IMR-90 (cell line): ENCODE measurements around the gene DSCAM. TPM values are rescaled to one million over a fixed set of nuclear protein-coding genes. Genes with fewer than 3 reads are reported as not detected.

Source experiments
- ATAC-seq: fragments of 200-7000 bp; cut with Tn5 transposase; 2 replicates; pipeline ENCODE4 v1.9.1; 2020; ENCODE audit warnings: low read depth, mild to moderate bottlenecking, moderate library complexity
- BruUV-seq: library from RNA; stranded (reverse); fragments of 400-500 nt; replicated peaks from 2 replicates; lab custom pipeline; 2021; lab: Mats Ljungman, UMichigan
- CTCF ChIA-PET: fragments of 300-600 bp; formaldehyde crosslinking; extraction: SDS; loops from one replicate; lab custom pipeline; 2021; ENCODE audit warnings: antibody characterized with exemption; lab: Yijun Ruan, JAX
- POLR2A ChIA-PET: fragments of 300-600 bp; sonication (Branson Sonifier 250); formaldehyde crosslinking; loops from one replicate; lab custom pipeline; 2022; ENCODE audit warnings: antibody characterized with exemption; ENCODE audit not compliant: unreplicated experiment; lab: Charles Lee
- DNase-seq: peaks from one replicate; pipeline ENCODE4 v3.0.0; 2013
- H2AFZ ChIP-seq: replicated peaks from 2 replicates; pipeline ENCODE3; 2013; ENCODE audit warnings: low read length, mild to moderate bottlenecking; ENCODE audit not compliant: poor library complexity
- H2AK5ac ChIP-seq: 2 replicates; pipeline ENCODE4 v1.6.1; 2013; ENCODE audit warnings: low read depth, low read length, inconsistent platforms
- H2AK9ac ChIP-seq: replicated peaks from 2 replicates; pipeline ENCODE3; 2013; ENCODE audit warnings: mild to moderate bottlenecking, low read depth, low read length, moderate library complexity; ENCODE audit not compliant: poor library complexity
- H2BK120ac ChIP-seq: 2 replicates; pipeline ENCODE4 v1.6.1; 2013; ENCODE audit warnings: low read depth, low read length, inconsistent platforms
- H2BK15ac ChIP-seq: 3 replicates; pipeline ENCODE4 v1.6.1; 2013; ENCODE audit warnings: low read depth, low read length, inconsistent platforms
- H2BK20ac ChIP-seq: 2 replicates; pipeline ENCODE4 v1.6.1; 2013; ENCODE audit warnings: low read depth, mild to moderate bottlenecking, inconsistent platforms, low read length, moderate library complexity
- H2BK5ac ChIP-seq: 2 replicates; pipeline ENCODE4 v1.6.1; 2013; ENCODE audit warnings: mild to moderate bottlenecking, low read depth, low read length, inconsistent platforms; ENCODE audit not compliant: poor library complexity, severe bottlenecking
- H3K14ac ChIP-seq: replicated peaks from 2 replicates; pipeline ENCODE4 v1.6.1; 2013; ENCODE audit warnings: low read depth, low read length, inconsistent platforms
- H3K18ac ChIP-seq: 2 replicates; pipeline ENCODE4 v1.6.1; 2013; ENCODE audit warnings: low read depth, low read length, control low read depth
- H3K23ac ChIP-seq: 2 replicates; pipeline ENCODE4 v1.6.1; 2013; ENCODE audit warnings: low read depth, low read length, inconsistent platforms
- H3K27ac ChIP-seq: 2 replicates; pipeline ENCODE4 v1.5.1; 2013; ENCODE audit warnings: mild to moderate bottlenecking, control low read depth, low read length; ENCODE audit not compliant: insufficient read depth
- H3K27me3 ChIP-seq: 2 replicates; pipeline ENCODE4 v1.6.1; 2013; ENCODE audit warnings: low read length; ENCODE audit not compliant: control insufficient read depth, insufficient read depth
- H3K36me3 ChIP-seq: 2 replicates; pipeline ENCODE4 v1.6.1; 2013; ENCODE audit warnings: low read length, mixed read lengths; ENCODE audit not compliant: control insufficient read depth, insufficient read depth
- H3K4ac ChIP-seq: 2 replicates; pipeline ENCODE4 v1.6.1; 2013; ENCODE audit warnings: low read depth, low read length, inconsistent platforms
- H3K4me1 ChIP-seq: 2 replicates; pipeline ENCODE4 v1.6.1; 2013; ENCODE audit warnings: low read length, mixed read lengths; ENCODE audit not compliant: control insufficient read depth, insufficient read depth
- H3K4me2 ChIP-seq: 2 replicates; pipeline ENCODE4 v1.6.1; 2013; ENCODE audit warnings: low read depth, mild to moderate bottlenecking, control low read depth, low read length, moderate library complexity
- H3K4me3 ChIP-seq: 2 replicates; pipeline ENCODE4 v1.5.1; 2013; ENCODE audit warnings: low read depth, mild to moderate bottlenecking, control low read depth, low read length, moderate library complexity; ENCODE audit not compliant: insufficient read depth
- H3K56ac ChIP-seq: 2 replicates; pipeline ENCODE4 v1.6.1; 2013; ENCODE audit warnings: low read length, inconsistent platforms; ENCODE audit not compliant: insufficient read depth; ENCODE audit errors: extremely low read depth
- H3K79me1 ChIP-seq, 2 experiments: 2 replicates each; pipeline ENCODE4 v1.6.1; 2013; ENCODE audit warnings: low read length in 2 of 2, inconsistent platforms in 1 of 2, low read depth in 1 of 2
- H3K9ac ChIP-seq: 2 replicates; pipeline ENCODE4 v1.6.1; 2013; ENCODE audit warnings: low read depth, low read length, control low read depth
- H3K9me1 ChIP-seq: 2 replicates; pipeline ENCODE4 v1.6.1; 2013; ENCODE audit warnings: low read length, inconsistent platforms; ENCODE audit not compliant: insufficient read depth
- H3K9me3 ChIP-seq: 2 replicates; pipeline ENCODE4 v1.6.1; 2013; ENCODE audit warnings: low read length; ENCODE audit not compliant: control insufficient read depth, insufficient read depth
- H4K20me1 ChIP-seq: 2 replicates; pipeline ENCODE4 v1.6.1; 2013; ENCODE audit warnings: low read length, inconsistent platforms; ENCODE audit not compliant: insufficient read depth
- H4K5ac ChIP-seq: 2 replicates; pipeline ENCODE4 v1.6.1; 2013; ENCODE audit warnings: mild to moderate bottlenecking, low read depth, low read length, control low read depth
- H4K8ac ChIP-seq, 2 experiments: 2 replicates each; pipeline ENCODE4 v1.6.1; 2013; ENCODE audit warnings: low read depth in 2 of 2, low read length in 2 of 2, control low read depth in 1 of 2, inconsistent platforms in 1 of 2
- H4K91ac ChIP-seq: 2 replicates; pipeline ENCODE4 v1.6.1; 2013; ENCODE audit warnings: low read depth, low read length, inconsistent platforms; ENCODE audit not compliant: insufficient read depth
- BHLHE40 ChIP-seq: fragments of 150-350 bp; IDR thresholded peaks from 2 replicates; pipeline ENCODE4 v1.6.1; 2016; ENCODE audit warnings: mild to moderate bottlenecking, low read depth, low read length
- CHD1 ChIP-seq: IDR thresholded peaks from 2 replicates; pipeline ENCODE4 v1.6.1; 2012; ENCODE audit warnings: low read depth, low read length, improper control_type of control experiment
- CTCF ChIP-seq: conservative IDR thresholded peaks from 2 replicates; pipeline ENCODE4 v1.5.1; 2012; ENCODE audit warnings: mild to moderate bottlenecking, low read depth, low read length, improper control_type of control experiment
- FOS ChIP-seq: fragments of 150-350 bp; IDR thresholded peaks from 2 replicates; pipeline ENCODE4 v1.6.1; 2016; ENCODE audit warnings: low read depth, low read length
- MAFK ChIP-seq: IDR thresholded peaks from 2 replicates; pipeline ENCODE4 v1.6.1; 2012; ENCODE audit warnings: low read depth, low read length, improper control_type of control experiment
- POLR2A ChIP-seq: IDR thresholded peaks from 2 replicates; pipeline ENCODE4 v1.6.1; 2012; ENCODE audit warnings: mild to moderate bottlenecking, low read depth, low read length
- RCOR1 ChIP-seq: IDR thresholded peaks from 2 replicates; pipeline ENCODE4 v1.6.1; 2012; ENCODE audit warnings: mild to moderate bottlenecking, low read length, improper control_type of control experiment; ENCODE audit not compliant: insufficient replicate concordance
- USF2 ChIP-seq: fragments of 150-350 bp; IDR thresholded peaks from 2 replicates; pipeline ENCODE4 v1.6.1; 2017; ENCODE audit warnings: mild to moderate bottlenecking, antibody characterized with exemption, low read length, low read depth
- WGBS, 2 experiments: methylation state at CpG; one replicate each; pipeline versions ENCODE4 v1.1.5 to v1.1.7; 2013; ENCODE audit warnings: missing lambda C conversion rate in 2 of 2; ENCODE audit not compliant: insufficient read length in 1 of 2; ENCODE audit errors: extremely low coverage in 2 of 2; 5-methylcytosine and 5-hydroxymethylcytosine counted together
- dilution Hi-C: fragments of 300-500 bp; cut with HindIII; formaldehyde crosslinking; loops from one replicate; pipeline ENCODE4 v1.14.3; 2018; ENCODE audit warnings: low sequenced_read_pairs; ENCODE audit not compliant: unreplicated experiment
- in situ Hi-C: fragments of 300-500 bp; cut with MboI; formaldehyde crosslinking; loops from 3 replicates; pipeline ENCODE4 v1.14.3; 2019; ENCODE audit warnings: low sequenced_read_pairs, inconsistent platforms, mixed read lengths
- intact Hi-C: fragments of 100-400 bp; cut with micrococcal nuclease; formaldehyde crosslinking; loops from 2 replicates; pipeline ENCODE4 v1.10.0; 2022
- polyA plus RNA-seq, 3 experiments: library from polyadenylated mRNA; depleted of rRNA; stranded (reverse); fragments of >200 nt; gene quantifications; 2 replicates each; pipeline ENCODE4 v1.2.3, GENCODE V29; 2012; ENCODE audit warnings: low replicate concordance in 1 of 3
- total RNA-seq: library from RNA; depleted of rRNA; stranded (reverse); fragments of >200 nt; gene quantifications from 2 replicates; pipeline ENCODE4 v1.2.3, GENCODE V29; 2012

The DSCAM gene
- total and polyA plus RNA-seq, 2 of the 4 experiments (the other 2 are of a cell fraction): under 0.01 to 0.02 TPM

GRCh38 chr21:40813918-40814317 lies 33.0 kb downstream of the DSCAM start:
- H2BK5ac ChIP-seq: no peak overlapping the region
- H2AK9ac ChIP-seq: no peak overlapping the region
- H3K9ac ChIP-seq: no peak overlapping the region
- no peak overlapping the region for H2BK20ac ChIP-seq
- H4K8ac ChIP-seq: no peak overlapping the region
- dilution Hi-C loops: no loop called here
- H3K27me3 ChIP-seq: no peaks in the 10 kb centered on the region
- no peak overlapping the region for H2BK120ac ChIP-seq
- peaks cover 27% of the 10 kb centered on the region for H3K9me3 ChIP-seq
- no peak overlapping the region for H3K18ac ChIP-seq
- H4K5ac ChIP-seq: no peak overlapping the region
- H3K9me1 ChIP-seq: no peaks in the 10 kb centered on the region
- H2AFZ ChIP-seq: no peak overlapping the region
- H3K4ac ChIP-seq: no peak overlapping the region
- H3K23ac ChIP-seq: no peak overlapping the region
- H3K79me1 ChIP-seq: no peaks in the 10 kb centered on the region
- H3K36me3 ChIP-seq: no peaks in the 10 kb centered on the region
- DNase-seq: no peak
- H4K20me1 ChIP-seq: no peaks in the 10 kb centered on the region
- no peak for TF ChIP-seq CTCF
- TF ChIP-seq BHLHE40: no peak
- TF ChIP-seq RCOR1: no peak
- TF ChIP-seq MAFK: no peak
- TF ChIP-seq CHD1: no peak
- no peak for TF ChIP-seq POLR2A
- TF ChIP-seq FOS: no peak
- TF ChIP-seq USF2: no peak
- H2BK15ac ChIP-seq: no peak overlapping the region
- 80% methylated on average over 1 of the region's 4 CpGs; no CpG with 5 or more reads in 1 of the 2 experiments for WGBS, 2 experiments
- H3K4me3 ChIP-seq: no peak overlapping the region
- no peak overlapping the region for H3K27ac ChIP-seq
- H3K4me1 ChIP-seq: no peaks in the 10 kb centered on the region
- intact Hi-C loops: no loop called here
- H2AK5ac ChIP-seq: no peak overlapping the region
- H3K56ac ChIP-seq: no peak overlapping the region
- no peak overlapping the region for H3K4me2 ChIP-seq
- CTCF ChIA-PET: no interaction called here
- no peak for ATAC-seq
- H3K14ac ChIP-seq: no peak overlapping the region
- BruUV-seq: no TSS peak
- no peak overlapping the region for H4K91ac ChIP-seq
- in situ Hi-C loops: no loop called here
- POLR2A ChIA-PET: no interaction called here
